HT1080 (cell line): Measurements from ENCODE around the gene COLEC11. TPM values are rescaled to one million over a fixed set of nuclear protein-coding genes. Genes with fewer than 3 reads are reported as not detected.

ENCODE experiments used
- DNase-seq: peaks from one replicate; pipeline ENCODE4 v3.0.0-alpha.2; 2015; ENCODE audit warnings: low read depth
- total RNA-seq: library from RNA; depleted of rRNA; stranded (reverse); fragments of >200 nt; shearing (Covaris generic); gene quantifications from 2 replicates; pipeline ENCODE4 v1.2.3, GENCODE V29; 2014

Gene COLEC11
- total RNA-seq, 1 experiment from 2014 or later, result 0.72 TPM

- DNase-seq, result no peak
Measured at GRCh38 chr2:3651691-3652648, 57.1 kb downstream of the COLEC11 start.

- DNase-seq, result no peak
Measured at GRCh38 chr2:3652896-3653625, 58.1 kb downstream of the COLEC11 start.

GRCh38 chr2:3654011-3654410, 59.1 kb downstream of the COLEC11 start:
- no peak for DNase-seq

- no peak for DNase-seq
Measured at GRCh38 chr2:3654531-3655225, 59.8 kb downstream of the COLEC11 start.

- DNase-seq, result no peak
Measured at GRCh38 chr2:3655871-3656761, 61.2 kb downstream of the COLEC11 start.

GRCh38 chr2:3656762-3657721, 62.1 kb downstream of the COLEC11 start:
- DNase-seq, result no peak

- DNase-seq, result no peak
Measured at GRCh38 chr2:3657881-3658280, 63.0 kb downstream of the COLEC11 start, which contains the start of gene ALLC. TSS of gene ALLC (plus strand) at chr2:3658200. CDS start at chr2:3671158, 12,958 bp downstream.

- DNase-seq, result no peak
Measured at GRCh38 chr2:3659447-3660432, 64.8 kb downstream of the COLEC11 start.

- DNase-seq, result peak; percentile 97
Measured at GRCh38 chr2:3660640-3661039, 65.7 kb downstream of the COLEC11 start.

- DNase-seq, result no peak
Measured at GRCh38 chr2:3661149-3661660, 66.3 kb downstream of the COLEC11 start.

- no peak for DNase-seq
Measured at GRCh38 chr2:3662239-3662638, 67.3 kb downstream of the COLEC11 start.

- DNase-seq, result no peak
Measured at GRCh38 chr2:3664118-3664517, 69.2 kb downstream of the COLEC11 start.

- no peak for DNase-seq
Measured at GRCh38 chr2:3664925-3665324, 70.0 kb downstream of the COLEC11 start.

GRCh38 chr2:3665886-3666612, 71.1 kb downstream of the COLEC11 start:
- no peak for DNase-seq

GRCh38 chr2:3666613-3666975, 71.7 kb downstream of the COLEC11 start:
- DNase-seq, result no peak

- no peak for DNase-seq
Measured at GRCh38 chr2:3667151-3667631, 72.3 kb downstream of the COLEC11 start.

GRCh38 chr2:3669656-3670055, 74.7 kb downstream of the COLEC11 start:
- no peak for DNase-seq
